T-cell (primary cell): Measurements from ENCODE around the gene GNPTG. TPM values are rescaled to one million over a fixed set of nuclear protein-coding genes. Genes with fewer than 3 reads are reported as not detected.

Experiments
- ATAC-seq, 4 experiments: fragments of 200-7000 bp in 3 of 4; fragments of 150-1000 bp in 1 of 4; cut with Tn5 transposase; replicated peaks in 1 of 4; 1 replicate in 3 of 4; 2 replicates in 1 of 4; pipeline ENCODE4 v1.10.0; 2021; ENCODE audit warnings: moderate library complexity in 3 of 4, mild to moderate bottlenecking in 2 of 4, moderate number of reproducible peaks in 1 of 4
- CTCF ChIA-PET, 2 donors: fragments of 300-600 bp; sonication (Branson Sonifier 250); formaldehyde crosslinking; loops; one replicate each; lab custom pipeline; 2022; ENCODE audit warnings: antibody characterized with exemption in 2 of 2; lab: Charles Lee
- POLR2A ChIA-PET, 2 donors: fragments of 300-600 bp; sonication (Branson Sonifier 250); formaldehyde crosslinking; loops; one replicate each; lab custom pipeline; 2022; ENCODE audit warnings: antibody characterized with exemption in 2 of 2; lab: Charles Lee
- DNase-seq, 35 experiments: peaks; one replicate each; pipeline versions ENCODE4 v3.0.0 to v3.0.0-alpha.2; 2013 to 2023
- H3K27ac ChIP-seq: one replicate; pipeline ENCODE4 v1.5.1; 2013; ENCODE audit warnings: low read length
- H3K27me3 ChIP-seq, 2 experiments: replicated peaks in 1 of 2; 1 replicate in 1 of 2; 2 replicates in 1 of 2; pipeline versions ENCODE4 v1.6.1 to v1.7.0; 2013; ENCODE audit warnings: low read length in 1 of 2, mixed read lengths in 1 of 2; ENCODE audit not compliant: control insufficient read depth in 2 of 2, insufficient read depth in 2 of 2; ENCODE audit errors: extremely low read depth in 1 of 2
- H3K36me3 ChIP-seq, 2 donors: 1 replicate in 1 of 2; 2 replicates in 1 of 2; pipeline versions ENCODE4 v1.6.1 to v1.7.0; 2013; ENCODE audit warnings: low read length in 1 of 2; ENCODE audit not compliant: control insufficient read depth in 2 of 2, insufficient read depth in 1 of 2; ENCODE audit errors: extremely low read depth in 1 of 2
- H3K4me1 ChIP-seq, 2 experiments: 1 replicate in 1 of 2; 2 replicates in 1 of 2; pipeline versions ENCODE4 v1.6.1 to v1.7.0; 2013; ENCODE audit warnings: low read length in 2 of 2, mixed read lengths in 1 of 2; ENCODE audit not compliant: insufficient read depth in 2 of 2, control insufficient read depth in 1 of 2; ENCODE audit errors: extremely low read depth in 1 of 2
- H3K4me3 ChIP-seq, 2 donors: 1 replicate in 1 of 2; 2 replicates in 1 of 2; pipeline versions ENCODE4 v1.5.1 to v1.7.0; 2013; ENCODE audit warnings: mild to moderate bottlenecking in 2 of 2, low read length in 1 of 2, moderate library complexity in 1 of 2; ENCODE audit not compliant: control insufficient read depth in 1 of 2; ENCODE audit errors: extremely low read depth in 1 of 2
- H3K9me3 ChIP-seq: 2 replicates; pipeline ENCODE4 v1.7.0; 2013
- H3K27ac Mint-ChIP-seq, 2 donors: one replicate each; pipeline ENCODE4 v1.8.0; 2020 to 2021; ENCODE audit warnings: mild to moderate bottlenecking in 2 of 2, mixed read lengths in 2 of 2
- H3K27me3 Mint-ChIP-seq, 2 donors: one replicate each; pipeline ENCODE4 v1.8.0; 2021 to 2022; ENCODE audit warnings: mixed read lengths in 2 of 2
- H3K36me3 Mint-ChIP-seq: one replicate; pipeline ENCODE4 v1.8.0; 2021; ENCODE audit warnings: mixed read lengths
- H3K4me1 Mint-ChIP-seq, 3 donors: one replicate each; pipeline ENCODE4 v1.8.0; 2020 to 2022; ENCODE audit warnings: mixed read lengths in 3 of 3, mild to moderate bottlenecking in 1 of 3
- H3K4me3 Mint-ChIP-seq, 3 donors: one replicate each; pipeline ENCODE4 v1.8.0; 2020 to 2022; ENCODE audit warnings: mild to moderate bottlenecking in 3 of 3, mixed read lengths in 3 of 3, moderate library complexity in 3 of 3
- H3K9me3 Mint-ChIP-seq, 3 donors: one replicate each; pipeline ENCODE4 v1.8.0; 2020 to 2022; ENCODE audit warnings: mixed read lengths in 3 of 3
- WGBS: methylation state at CpG from one replicate; pipeline ENCODE4 v1.1.5; 2013; ENCODE audit warnings: missing lambda C conversion rate; ENCODE audit not compliant: insufficient coverage; 5-methylcytosine and 5-hydroxymethylcytosine counted together
- total RNA-seq, 35 experiments: library from RNA in 6 of 35; stranded (reverse) in 6 of 35; fragments of 120-200 nt in 1 of 35; gene quantifications; one replicate each; pipeline versions ENCODE4 v1.2.1 to v1.2.4 and lab custom pipeline; 2013 to 2026

The GNPTG gene
- total RNA-seq, 5 donors from 2014 or later (not counting 1 experiment from before 2014, with no cell fraction given): 42.6 to 66.5 (median 63.1) TPM

- no peaks in the 10 kb centered on the region for H3K9me3 ChIP-seq
- DNase-seq: no peak
- peaks cover 4 to 21% of the 10 kb centered on the region in 2 experiments for H3K4me1 ChIP-seq
- 92% methylated on average over 24 of the region's 32 CpGs for WGBS
- no peak overlapping the region for H3K27ac Mint-ChIP-seq
- peaks cover 53 to 88% of the 10 kb centered on the region in 2 donors for H3K36me3 ChIP-seq
- peaks cover 4 to 19% (median 17%) of the 10 kb centered on the region in 3 donors for H3K4me1 Mint-ChIP-seq
- no peak overlapping the region for H3K4me3 Mint-ChIP-seq
- peak in 1 of 4 experiments; percentile 12 for ATAC-seq
- ChIA-PET CTCF (no interaction called here), POLR2A (interaction anchor here in 1 of 2 donors (0.8 kb wide), 1 partner anchor 9 kb away, joined by 3 read pairs; no protein-coding TSS in a partner anchor)
- H3K36me3 Mint-ChIP-seq: peaks cover 41% of the 10 kb centered on the region
- no peaks in the 10 kb centered on the region for H3K27me3 Mint-ChIP-seq
- H3K4me3 ChIP-seq: no peak overlapping the region
- H3K9me3 Mint-ChIP-seq: no peaks in the 10 kb centered on the region
- H3K27me3 ChIP-seq: peaks cover 0 to 4% of the 10 kb centered on the region in 2 experiments
- H3K27ac ChIP-seq: no peak overlapping the region
These were observed 34.1 kb upstream of the GNPTG start for GRCh38 chr16:1317479-1318267.

- Histone ChIP-seq H3K27ac (no peak overlapping the region), H3K36me3 (peaks cover 49 to 85% of the 10 kb centered on the region in 2 donors), H3K27me3 (peaks cover 0 to 4% of the 10 kb centered on the region in 2 experiments), H3K9me3 (no peaks in the 10 kb centered on the region), H3K4me1 (peaks cover 0 to 15% of the 10 kb centered on the region in 2 experiments), H3K4me3 (no peak overlapping the region)
- Mint-ChIP-seq H3K4me3 (no peak overlapping the region), H3K27ac (no peak overlapping the region), H3K9me3 (no peaks in the 10 kb centered on the region), H3K36me3 (peaks cover 40% of the 10 kb centered on the region), H3K27me3 (no peaks in the 10 kb centered on the region), H3K4me1 (peaks cover 4 to 14% (median 12%) of the 10 kb centered on the region in 3 donors)
- ATAC-seq: no peak
- DNase-seq: no peak
- ChIA-PET POLR2A (interaction anchor here in 1 of 2 donors (0.8 kb wide), 1 partner anchor 10 kb away, joined by 3 read pairs; no protein-coding TSS in a partner anchor), CTCF (no interaction called here)
- 85% methylated on average over 8 of the region's 9 CpGs for WGBS
These were observed 33.5 kb upstream of the GNPTG start for GRCh38 chr16:1318268-1318545.

- Mint-ChIP-seq H3K4me3 (no peak overlapping the region), H3K9me3 (no peaks in the 10 kb centered on the region), H3K27ac (no peak overlapping the region), H3K36me3 (peaks cover 44% of the 10 kb centered on the region), H3K4me1 (peaks cover 4 to 13% (median 11%) of the 10 kb centered on the region in 3 donors), H3K27me3 (no peaks in the 10 kb centered on the region)
- H3K27me3 ChIP-seq: peaks cover 0 to 4% of the 10 kb centered on the region in 2 experiments
- WGBS: 96% methylated on average over 33 of the region's 33 CpGs
- peaks cover 49 to 85% of the 10 kb centered on the region in 2 donors for H3K36me3 ChIP-seq
- no peaks in the 10 kb centered on the region for H3K9me3 ChIP-seq
- DNase-seq: no peak
- no peak overlapping the region for H3K27ac ChIP-seq
- H3K4me1 ChIP-seq: peaks cover 0 to 7% of the 10 kb centered on the region in 2 experiments
- CTCF ChIA-PET: no interaction called here
- POLR2A ChIA-PET: no interaction called here
- no peak overlapping the region for H3K4me3 ChIP-seq
- no peak for ATAC-seq
These were observed 32.7 kb upstream of the GNPTG start for GRCh38 chr16:1319041-1319440.

GRCh38 chr16:1320097-1320496 lies 31.6 kb upstream of the GNPTG start:
- 92% methylated on average over 7 of the region's 12 CpGs for WGBS
- peaks cover 0 to 4% (median 4%) of the 10 kb centered on the region in 3 donors for H3K4me1 Mint-ChIP-seq
- ChIA-PET POLR2A (interaction anchor here in 1 of 2 donors (0.6 kb wide), 1 partner anchor 23 kb away, joined by 6 read pairs; no protein-coding TSS in a partner anchor), CTCF (no interaction called here)
- H3K27ac Mint-ChIP-seq: no peak overlapping the region
- peaks cover 49% of the 10 kb centered on the region for H3K36me3 Mint-ChIP-seq
- no peaks in the 10 kb centered on the region for H3K9me3 Mint-ChIP-seq
- H3K27me3 ChIP-seq: peaks cover 0 to 4% of the 10 kb centered on the region in 2 experiments
- no peak for ATAC-seq
- H3K9me3 ChIP-seq: no peaks in the 10 kb centered on the region
- DNase-seq: no peak
- H3K4me1 ChIP-seq: no peaks in the 10 kb centered on the region
- no peak overlapping the region for H3K4me3 ChIP-seq
- H3K27ac ChIP-seq: no peak overlapping the region
- H3K4me3 Mint-ChIP-seq: no peak overlapping the region
- peaks cover 54 to 84% of the 10 kb centered on the region in 2 donors for H3K36me3 ChIP-seq
- H3K27me3 Mint-ChIP-seq: no peaks in the 10 kb centered on the region

DNA sequence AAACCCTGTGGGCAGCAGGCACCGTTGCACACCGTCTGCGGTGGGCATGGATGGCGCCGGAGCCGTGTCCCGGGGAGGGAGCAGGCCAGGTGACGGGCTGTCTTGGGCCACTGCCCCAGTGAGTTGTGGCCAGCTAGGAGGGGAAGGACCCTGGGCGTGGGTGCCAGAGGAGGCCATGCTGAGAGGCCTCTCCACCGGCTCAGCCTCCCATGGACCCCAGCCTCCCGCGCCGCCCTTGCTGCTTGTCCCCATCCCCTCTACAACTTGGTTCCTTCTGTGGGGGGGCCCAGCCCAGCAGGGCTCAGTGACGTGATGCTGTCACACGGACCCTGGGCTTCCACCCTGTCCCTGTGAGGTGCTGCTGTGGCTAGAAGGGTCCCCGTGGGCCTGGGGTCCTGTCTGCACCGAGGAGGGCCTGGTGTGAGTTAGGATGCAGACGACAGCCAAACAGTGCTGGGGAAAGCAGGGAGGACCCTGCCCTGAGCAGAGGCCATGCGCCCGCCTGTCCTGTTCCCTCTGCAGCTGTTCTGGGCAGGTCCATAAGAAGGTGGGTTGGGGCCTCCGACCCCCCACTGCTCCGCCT lies 31.0 kb upstream of the GNPTG start:
- CTCF ChIA-PET: no interaction called here
- Histone ChIP-seq H3K36me3 (peaks cover 53 to 81% of the 10 kb centered on the region in 2 donors), H3K9me3 (no peaks in the 10 kb centered on the region), H3K27me3 (peaks cover 0 to 4% of the 10 kb centered on the region in 2 experiments), H3K4me1 (no peaks in the 10 kb centered on the region), H3K4me3 (no peak overlapping the region), H3K27ac (no peak overlapping the region)
- no peak for DNase-seq
- no peak for ATAC-seq
- Mint-ChIP-seq H3K4me1 (peaks cover 0 to 4% (median 4%) of the 10 kb centered on the region in 3 donors), H3K36me3 (peaks cover 45% of the 10 kb centered on the region), H3K27me3 (no peaks in the 10 kb centered on the region), H3K27ac (no peak overlapping the region), H3K4me3 (no peak overlapping the region), H3K9me3 (no peaks in the 10 kb centered on the region)
- POLR2A ChIA-PET: no interaction called here
- WGBS: 86% methylated on average over 14 of the region's 22 CpGs

GRCh38 chr16:1322407-1322806 lies 29.3 kb upstream of the GNPTG start:
- DNase-seq (no peak), ATAC-seq (no peak)
- no peak overlapping the region for H3K27ac Mint-ChIP-seq
- H3K36me3 Mint-ChIP-seq: peaks cover 36% of the 10 kb centered on the region
- Histone ChIP-seq H3K36me3 (peaks cover 48 to 67% of the 10 kb centered on the region in 2 donors), H3K27ac (no peak overlapping the region), H3K4me3 (no peak overlapping the region), H3K27me3 (peaks cover 0 to 4% of the 10 kb centered on the region in 2 experiments), H3K9me3 (no peaks in the 10 kb centered on the region), H3K4me1 (no peaks in the 10 kb centered on the region)
- no peaks in the 10 kb centered on the region for H3K9me3 Mint-ChIP-seq
- no peaks in the 10 kb centered on the region for H3K27me3 Mint-ChIP-seq
- H3K4me3 Mint-ChIP-seq: no peak overlapping the region
- WGBS: 88% methylated on average over 4 of the region's 8 CpGs
- H3K4me1 Mint-ChIP-seq: no peaks in the 10 kb centered on the region
- ChIA-PET POLR2A (interaction anchor here (0.6 kb wide), 2 partner anchors 9 to 176 kb away, joined by 3 to 5 read pairs; no protein-coding TSS in a partner anchor), CTCF (no interaction called here)
